NCI-H2081 treated with DMSO at 0.1 percent for 48 hours (cell line): ENCODE measurements around the gene NTN1.
"Not testable (repeated sequence)": the region's sequence is repeated elsewhere in the genome, so short reads cannot be mapped to it uniquely, and the experiment has no call there.

Source experiments
- DNase-seq: peaks from one replicate; lab custom pipeline; 2025; lab: John Stamatoyannopoulos, UW

Gene NTN1

DNA sequence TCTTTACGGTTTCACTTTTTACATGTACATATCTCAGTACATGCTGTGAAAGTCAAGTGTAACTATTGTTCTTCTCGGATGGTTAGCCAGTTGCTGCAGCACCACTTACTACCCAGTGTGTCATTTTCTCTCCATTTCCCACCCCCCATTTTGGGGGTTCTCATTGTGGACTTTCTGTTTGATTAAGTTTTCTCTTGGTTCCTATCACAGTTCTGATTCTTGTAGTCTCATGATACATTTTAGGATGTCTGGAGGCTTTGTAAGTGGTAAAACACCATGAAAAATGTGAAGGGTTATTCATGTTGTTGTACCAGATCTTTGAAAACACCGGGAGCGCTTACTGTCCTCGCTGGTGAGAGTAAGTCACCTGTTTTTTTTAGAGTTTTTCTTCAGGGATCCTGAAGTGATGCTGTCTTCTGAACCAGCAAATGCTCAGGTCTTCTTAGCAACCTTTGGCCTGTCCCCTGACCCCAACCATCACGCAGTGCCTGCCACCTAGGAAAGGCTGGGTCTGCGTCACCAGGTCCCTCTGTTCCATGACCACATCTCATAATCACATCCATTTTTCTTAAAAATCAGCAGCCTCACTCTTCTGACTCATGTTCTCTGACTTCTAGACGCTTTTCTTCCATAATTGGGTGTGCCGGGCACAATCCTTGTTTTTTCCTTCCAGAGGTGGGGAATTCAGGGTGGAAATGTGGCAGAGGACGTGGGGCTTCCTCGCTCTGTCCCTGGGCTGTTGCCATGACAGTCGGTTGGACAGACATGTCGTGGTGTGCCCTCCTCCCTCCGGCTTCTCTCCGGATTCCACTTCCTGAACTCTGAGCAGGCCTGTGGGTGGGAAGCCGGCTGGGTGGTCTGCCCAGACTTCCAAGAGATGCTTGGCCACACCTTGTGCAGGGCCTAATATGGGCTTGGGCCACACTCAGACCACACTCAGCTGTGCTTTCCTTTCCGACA lies 102.6 kb downstream of the NTN1 start:
- no peak for DNase-seq

DNA sequence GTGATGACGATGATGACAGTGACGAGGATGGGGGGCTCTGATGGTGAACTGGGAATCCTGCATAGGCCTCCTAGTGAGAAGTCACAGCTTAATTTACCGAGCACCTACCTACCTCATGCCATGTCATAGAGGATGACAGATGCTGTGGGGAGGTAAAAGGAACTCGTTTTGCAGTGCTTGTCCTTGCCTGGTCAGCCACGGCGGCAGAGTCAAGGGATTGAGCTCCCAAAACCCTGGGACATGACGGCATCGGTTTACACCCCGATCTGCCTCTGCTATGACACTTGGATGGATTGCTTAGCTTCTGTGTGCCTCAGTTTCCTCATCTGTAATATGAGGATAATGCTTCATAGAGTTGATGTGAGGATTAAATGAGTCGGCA lies 103.2 kb downstream of the NTN1 start:
- no peak for DNase-seq

DNA sequence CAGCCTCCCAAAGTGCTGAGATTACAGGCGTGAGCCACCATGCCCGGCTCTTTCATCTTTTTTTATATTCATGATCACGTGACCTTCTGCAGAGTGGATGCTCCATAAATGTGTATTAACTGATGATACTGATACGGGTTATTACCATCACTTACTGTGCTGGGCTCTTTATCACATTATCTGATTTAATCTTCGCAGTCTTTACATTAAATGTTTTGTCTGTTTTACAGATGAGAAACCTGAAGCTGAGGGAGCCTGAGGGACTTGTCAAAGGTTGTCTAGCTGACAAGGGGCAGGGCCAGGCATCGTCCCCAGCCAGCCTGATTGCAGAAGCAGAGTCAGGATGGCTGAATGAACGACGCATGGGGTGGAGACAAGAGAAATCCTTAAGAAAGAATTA lies 104.4 kb downstream of the NTN1 start:
- no peak for DNase-seq

DNA sequence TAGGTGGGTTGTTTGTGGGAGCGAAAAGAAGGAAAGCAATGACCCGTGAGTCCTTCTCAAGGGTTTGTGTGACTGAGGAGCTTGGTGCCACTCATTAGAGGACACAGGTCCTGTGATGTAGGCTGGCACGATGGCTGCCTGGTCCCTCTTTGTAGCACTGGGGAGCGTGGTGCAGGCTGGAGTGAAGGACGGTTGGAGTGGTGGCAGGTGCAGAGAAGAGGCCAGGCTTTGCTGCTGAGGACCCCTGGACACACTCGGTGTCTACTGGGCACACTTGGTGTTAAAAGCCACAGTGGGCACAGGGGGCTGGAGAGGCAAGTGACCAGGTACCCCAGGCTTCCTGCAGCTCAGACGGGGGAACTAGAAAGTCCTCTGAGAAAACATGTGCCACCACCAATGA lies 106.0 kb downstream of the NTN1 start:
- no peak for DNase-seq

DNA sequence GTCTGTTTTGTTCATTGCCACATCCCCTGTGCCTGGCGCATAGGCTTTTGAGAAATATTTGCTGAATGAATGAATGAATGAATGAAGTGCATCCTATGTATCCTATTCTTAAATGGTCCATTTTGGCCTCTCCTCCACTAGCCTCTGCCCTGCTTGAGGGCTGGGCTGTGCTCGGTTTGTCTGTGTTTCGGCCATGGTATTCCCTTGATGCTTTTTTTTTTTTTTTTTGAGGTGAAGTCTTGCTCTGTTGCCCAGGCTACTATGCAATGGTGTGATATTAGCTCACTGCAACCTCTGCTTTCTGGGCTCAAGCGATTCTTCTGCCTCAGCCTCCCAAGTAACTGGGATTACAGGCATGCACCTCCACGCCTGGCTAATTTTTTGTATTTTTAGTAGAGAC lies 110.1 kb downstream of the NTN1 start:
- DNase-seq, result no peak

DNA sequence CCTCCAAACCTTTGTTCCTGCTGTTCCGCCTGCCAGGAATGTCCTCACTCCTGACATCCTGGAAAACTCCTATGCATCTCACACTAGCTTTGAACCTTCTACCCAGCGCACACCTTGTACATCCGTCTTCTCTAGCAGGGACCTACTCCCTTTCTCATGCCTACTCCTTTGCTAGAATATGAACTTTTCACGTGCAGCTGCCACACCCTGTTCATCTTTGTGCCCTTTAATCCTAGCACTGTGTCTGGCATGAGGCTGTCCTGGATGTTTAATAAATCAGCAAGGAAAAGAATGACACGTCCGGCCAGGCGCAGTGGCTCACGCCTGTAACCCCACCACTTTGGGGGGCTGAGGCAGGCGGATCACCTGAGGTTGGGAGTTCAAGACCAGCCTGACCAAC lies 111.0 kb downstream of the NTN1 start:
- DNase-seq, result no peak

DNA sequence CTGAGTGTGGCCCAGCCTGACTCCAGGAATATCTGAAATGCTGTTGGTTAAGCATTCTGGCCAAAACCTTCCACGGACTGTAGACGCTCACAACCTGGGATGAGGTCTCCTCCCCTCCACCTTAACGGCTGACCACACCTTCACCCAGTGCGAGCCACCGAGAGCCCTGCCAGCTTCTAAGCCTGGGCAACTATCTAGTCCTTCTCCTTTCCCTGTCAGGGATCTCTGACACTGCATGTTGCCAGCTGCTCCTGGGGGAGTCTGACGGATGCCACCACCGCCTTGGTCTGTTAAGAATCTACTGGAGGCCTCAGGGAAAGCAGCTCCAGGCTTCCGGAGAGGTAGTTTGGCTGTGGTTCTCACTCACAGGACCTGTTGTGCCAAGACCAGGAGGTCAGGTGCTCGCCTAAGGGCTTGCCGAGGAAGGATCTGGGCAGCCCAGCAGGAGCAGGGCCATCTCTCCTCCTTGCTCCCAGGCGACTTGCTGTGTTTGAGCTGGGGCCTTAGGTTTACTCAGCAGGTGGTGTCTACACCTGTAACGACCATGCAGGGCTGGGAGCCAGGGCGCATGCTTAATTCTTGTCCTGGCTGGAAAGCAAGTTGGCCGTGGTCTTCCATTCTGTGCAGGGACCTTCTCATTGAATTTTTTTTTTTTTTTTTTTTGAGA lies 111.8 kb downstream of the NTN1 start:
- DNase-seq, result no peak

DNA sequence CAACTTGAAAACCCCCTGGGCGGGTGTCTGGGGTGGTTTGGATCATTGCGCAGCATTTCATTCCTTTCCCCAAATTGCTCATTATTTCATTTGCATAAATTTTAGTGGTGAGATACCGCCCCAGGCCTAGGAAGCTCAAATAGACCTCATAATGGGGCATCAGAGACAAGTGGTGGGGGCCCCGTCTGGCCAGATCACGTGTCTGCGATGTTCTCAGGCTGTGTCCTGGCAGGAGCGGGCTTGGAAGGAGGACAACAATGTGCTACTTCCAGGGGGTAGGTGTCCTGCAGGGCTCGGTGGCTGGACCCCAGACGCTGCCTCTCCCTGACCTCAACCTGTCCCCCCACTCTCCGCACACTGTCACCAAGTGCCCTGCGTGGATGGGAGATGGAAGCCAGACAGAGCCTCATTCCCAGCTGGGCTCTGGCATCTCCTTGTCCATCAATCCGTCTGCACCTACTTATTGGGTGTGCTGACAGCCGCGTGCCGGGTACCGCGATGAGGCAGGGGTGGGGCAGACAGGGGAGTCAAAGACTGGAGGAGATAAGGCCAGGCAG lies 116.9 kb downstream of the NTN1 start:
- no peak for DNase-seq

DNA sequence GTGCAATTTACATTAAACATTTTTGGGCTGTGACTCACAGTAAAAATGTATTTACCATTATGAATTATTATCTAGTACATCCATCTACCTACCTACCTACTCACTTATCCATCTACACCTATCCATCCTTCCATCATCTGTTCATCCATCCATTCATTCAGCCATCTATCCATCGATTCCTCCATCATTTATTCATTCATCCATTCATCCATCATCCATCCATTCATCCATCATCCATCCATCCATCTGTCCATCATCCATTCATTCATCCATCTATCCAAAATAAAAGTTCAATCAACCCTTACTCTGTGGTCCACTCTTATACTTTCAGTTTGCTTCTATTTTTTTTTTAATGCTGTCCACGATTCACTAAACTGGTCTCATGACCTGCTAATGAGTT lies 118.4 kb downstream of the NTN1 start:
- DNase-seq, result no peak

DNA sequence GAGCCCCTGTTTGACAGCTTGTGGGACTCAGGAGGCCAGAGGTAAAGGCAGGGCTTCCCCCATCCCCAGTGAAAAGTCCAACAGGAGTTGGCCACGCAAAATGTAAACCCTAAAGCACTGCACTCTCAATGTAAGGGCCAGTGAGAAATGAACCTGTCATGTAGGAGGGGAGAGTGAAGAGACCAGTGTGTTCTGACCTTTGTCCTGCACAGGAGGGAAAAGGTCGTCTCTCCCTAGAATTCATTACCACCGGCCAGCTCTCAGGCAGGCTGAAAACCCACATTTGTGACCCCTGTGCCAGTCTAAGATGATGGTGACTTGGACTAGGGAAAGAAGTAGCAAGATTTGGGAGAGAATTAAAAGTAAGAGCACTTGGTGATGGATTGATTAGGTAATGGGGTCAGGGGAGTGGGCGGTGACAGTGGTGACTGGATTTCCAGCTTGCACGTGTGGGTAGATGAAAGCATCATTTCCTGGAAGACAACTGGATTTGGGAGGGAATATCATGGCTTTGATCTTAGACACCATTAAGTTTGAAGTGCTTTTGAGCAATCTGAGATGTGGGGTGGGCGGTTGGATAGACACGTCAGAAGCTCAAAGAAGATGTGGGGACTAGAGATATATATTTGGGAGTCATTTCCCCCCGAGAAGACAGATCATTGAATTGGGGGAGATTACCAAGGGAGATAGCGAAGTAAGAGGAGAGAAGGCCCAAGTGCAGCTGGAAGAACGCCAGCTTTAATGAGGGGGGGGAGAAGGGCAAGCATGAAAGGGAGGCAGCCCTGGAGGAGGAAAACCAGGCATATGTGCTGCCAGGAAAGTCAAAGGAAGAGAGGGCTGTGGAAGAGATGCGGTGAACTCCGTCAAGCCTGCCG lies 119.5 kb downstream of the NTN1 start:
- DNase-seq, result no peak

DNA sequence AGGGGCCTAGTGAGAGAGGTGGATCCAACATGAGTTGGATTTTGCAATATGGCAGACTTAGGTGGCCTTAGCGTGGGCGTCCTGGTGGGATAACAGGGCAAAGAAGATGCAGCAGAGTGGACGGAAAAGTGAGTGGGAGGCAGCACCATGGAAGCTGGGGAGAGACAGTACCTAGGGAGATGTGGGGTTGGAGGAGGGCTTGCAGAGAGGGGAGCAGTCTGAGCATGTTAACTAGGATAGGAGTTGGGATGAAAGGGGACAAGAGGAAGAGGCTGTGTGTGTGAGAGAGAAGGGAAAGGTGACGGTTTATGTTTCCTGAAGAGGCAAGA lies 120.1 kb downstream of the NTN1 start:
- DNase-seq, result no peak

DNA sequence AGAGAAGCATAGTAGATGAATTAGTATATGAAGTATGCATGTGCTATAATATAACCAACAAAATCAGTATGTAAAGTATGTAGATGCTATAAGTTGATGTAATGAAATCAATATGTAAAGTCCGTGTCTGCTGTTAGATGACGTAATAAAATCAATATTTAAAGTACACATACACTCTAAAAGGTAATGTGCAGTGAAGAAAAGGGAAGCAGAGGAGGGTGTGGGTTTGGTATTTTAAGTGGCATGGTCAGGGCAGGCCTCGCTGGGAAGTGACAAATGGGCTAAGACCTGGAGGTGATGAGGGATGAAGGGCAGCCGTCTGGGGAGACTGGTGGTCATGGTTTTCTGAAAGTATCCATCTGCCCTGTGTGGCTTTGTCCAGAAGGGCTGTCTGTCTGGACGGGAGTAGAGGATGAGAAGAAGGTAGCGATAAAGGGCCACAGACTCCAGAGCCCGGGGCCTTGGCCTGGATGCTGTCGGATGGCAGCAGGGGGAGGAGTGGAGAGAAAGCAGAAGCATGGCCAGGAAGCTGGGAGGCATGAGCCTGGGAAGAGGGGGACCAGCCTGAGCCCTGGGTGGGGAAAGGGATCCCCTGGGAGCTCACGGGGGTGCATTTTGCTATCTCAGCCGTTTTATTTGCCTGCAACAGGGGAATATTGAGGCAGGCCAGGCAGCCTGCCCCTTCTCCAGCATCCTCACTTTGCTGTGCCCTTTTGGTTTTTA lies 121.6 kb downstream of the NTN1 start:
- no peak for DNase-seq

DNA sequence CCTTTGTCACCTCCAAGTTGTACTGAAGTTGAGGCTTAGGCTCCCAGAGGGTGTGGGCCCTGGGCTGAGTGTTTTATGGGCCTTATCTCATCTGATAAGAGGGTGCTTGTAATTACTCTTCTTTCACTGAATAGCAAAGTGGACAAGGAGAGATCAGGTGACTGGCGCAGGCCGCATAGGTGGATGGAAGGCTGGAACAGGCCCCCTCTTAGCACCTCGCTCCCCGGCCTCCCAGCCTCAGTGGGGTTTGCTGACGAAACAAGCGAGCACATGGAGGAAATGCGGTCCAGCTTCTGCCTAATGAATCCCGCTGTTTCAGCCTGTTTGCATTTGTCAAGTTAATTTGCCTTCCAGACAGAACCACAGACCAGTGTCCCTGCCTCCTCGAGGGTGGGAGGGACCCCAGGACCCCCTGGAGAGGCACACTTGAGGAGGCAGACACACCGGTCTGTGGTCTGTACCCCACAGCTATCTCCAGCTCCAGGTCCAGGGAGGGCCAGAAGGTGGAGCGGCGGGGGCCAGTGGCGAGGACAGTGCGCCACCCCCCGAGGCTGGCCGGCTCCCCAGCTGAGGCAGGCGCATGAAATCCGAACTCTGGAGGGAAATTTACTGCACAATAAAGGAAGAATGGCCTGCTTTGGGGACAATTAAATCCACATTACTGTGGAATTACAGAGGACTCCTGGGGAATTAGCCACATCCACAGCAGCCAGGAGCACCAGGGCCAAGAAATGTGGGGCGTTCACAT lies 123.4 kb downstream of the NTN1 start:
- DNase-seq, result no peak

DNA sequence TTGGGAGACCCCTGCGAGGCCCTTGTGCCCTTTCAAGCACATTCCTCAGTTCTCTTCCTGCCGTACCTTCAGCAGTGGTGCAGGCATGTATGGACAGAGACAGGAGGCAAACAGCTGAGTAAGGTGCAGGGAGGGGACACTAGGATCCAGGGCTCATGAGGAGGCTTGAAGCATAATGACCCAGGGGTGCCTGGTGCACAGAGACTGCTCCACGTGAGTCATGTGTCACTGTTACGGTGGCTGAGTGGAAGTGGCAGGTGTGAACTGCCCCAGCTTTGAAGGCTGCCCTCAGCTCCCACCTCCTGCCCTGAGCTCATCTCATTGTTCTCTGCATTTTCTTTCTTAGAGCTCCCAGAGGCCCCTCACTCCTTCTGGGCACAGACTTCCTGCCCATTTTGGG lies 124.8 kb downstream of the NTN1 start:
- DNase-seq, result no peak

DNA sequence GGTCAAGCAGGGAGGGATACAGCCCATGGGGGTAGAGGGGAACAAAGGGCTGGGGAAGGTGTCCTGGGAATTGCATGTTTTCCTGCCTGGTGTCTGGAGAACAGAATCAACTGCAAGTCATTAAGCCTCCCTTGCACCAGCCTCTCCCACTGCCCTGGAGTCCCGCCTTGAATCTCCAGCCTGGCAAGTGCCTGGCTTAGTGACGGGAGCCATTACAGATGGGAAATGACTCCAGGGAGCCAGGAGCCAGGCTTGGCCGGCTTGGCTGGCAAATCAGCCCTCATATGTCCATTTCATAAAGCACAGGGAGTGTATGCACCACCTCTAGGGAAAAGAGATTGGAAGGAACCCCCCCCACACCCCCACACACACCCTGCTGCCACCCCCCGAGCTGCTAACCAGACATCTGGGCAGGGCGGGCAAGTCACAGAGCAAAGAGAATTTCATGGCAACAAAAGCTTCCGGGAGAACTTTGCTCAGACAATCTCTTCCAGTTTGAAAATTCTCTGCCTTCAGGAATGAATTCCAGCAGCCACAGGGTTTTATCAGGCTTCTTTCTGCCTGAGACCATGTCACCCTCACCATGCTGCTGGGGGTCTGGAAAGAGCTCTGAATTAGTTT lies 127.7 kb downstream of the NTN1 start:
- DNase-seq, result no peak

DNA sequence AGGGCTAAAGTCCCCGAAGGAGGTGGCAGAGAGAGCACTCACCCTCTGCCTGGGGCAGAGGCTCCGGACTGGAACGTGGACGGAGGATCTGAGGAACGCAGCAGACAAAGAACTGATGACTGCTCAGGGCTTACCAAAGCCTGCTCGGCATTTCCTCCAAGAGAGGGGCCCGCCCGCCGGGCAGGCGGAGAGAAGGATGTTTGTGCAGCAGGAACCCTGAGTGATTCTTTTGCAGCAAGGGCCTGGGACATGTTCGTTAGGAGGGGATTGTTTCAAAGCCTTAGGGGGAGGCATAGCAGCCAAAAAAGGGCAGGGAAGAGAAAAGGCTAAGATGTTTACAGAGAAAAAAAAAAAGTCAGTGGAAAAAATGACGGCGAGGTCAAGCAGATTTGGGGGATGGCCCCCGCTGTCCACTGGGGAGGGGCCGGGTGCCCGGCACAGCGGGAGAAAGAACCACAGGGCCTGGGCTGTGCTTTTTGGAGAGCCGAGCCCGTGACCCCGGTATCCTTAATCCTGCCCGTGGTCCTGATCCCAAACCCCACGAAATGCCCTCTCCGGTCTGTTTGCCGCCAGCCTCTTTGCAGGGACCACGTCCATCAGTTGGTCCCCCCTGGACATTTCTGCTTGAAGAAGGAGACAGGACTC lies 129.3 kb downstream of the NTN1 start:
- no peak for DNase-seq

DNA sequence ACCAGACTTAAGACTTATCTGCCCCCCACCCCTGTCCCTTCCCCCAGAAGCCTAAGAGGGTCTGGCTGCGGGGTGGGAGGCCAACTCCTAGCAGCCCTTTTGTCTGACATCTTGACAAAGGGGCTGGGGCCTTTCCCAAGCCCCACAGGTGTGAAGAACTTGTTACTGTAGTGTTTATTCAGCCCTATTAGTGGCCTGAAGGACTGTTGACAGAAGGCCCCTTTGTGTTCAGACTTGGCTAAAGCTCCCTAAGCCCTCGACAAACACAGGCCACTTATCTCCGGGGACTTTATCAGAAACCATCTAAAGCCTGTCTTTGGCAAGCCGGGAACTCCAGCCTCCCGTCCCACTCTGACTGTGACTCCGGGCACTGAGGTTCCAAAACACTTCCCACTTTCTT lies 129.8 kb downstream of the NTN1 start:
- no peak for DNase-seq

DNA sequence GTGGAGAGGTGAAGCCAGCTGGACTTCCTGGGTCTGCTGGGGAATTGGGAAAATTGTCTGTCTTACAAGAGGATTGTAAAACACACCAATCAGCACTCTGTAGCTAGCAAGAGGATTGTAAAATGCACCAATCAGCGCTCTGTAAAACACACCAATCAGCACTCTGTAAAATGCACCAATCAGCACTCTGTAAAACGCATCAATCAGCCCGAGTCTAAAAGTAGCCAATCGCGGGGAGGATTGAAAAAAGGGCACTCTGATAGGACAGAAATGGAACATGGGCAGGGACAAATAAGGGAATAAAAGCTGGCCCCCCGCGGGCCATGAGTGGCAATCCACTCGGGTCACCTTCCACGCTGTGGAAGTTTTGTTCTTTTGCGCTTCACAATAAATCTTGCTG lies 130.4 kb downstream of the NTN1 start:
- DNase-seq, result not testable (repeated sequence)

DNA sequence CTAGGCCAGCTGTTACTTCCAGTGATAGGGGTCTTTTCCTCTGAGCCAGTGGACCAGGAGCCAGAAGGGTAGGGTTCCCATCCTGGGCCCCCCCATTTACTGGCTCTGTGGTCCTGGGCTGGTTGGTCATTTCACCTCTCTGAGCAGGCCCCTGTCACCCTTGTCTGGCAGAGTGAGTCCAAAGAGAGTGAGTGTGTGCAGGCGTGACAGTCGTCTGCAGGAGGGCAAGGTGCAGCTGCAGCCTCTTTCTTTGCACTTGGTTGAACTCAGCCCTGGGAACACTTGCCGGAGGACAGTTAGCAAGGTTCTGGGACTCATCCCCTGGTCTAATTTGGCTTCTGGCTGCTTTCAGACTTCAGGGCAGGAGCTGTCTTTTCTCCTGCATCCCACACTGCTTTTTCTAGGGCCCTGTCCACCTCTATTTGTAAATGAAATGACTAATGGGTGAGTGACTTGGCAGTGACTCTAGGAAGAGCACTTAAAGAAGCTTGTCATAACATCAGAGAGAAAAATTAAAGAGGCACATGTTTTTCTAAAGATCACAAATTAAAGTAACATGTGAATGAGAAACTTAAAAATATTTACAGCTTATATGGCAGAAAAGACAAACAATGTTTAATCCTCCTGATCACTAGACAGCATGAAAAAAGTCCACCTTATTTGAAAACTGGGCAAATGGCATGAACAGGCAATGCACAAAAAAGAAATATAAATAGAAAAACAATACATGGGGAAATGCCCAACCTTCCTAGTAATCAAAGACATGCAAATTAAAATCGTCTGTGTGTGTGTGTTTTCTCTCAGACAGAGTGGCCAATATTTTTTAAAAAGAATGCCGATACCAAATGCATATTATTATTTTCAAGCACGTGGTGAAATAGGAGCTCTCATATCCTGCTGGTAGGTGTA lies 137.5 kb downstream of the NTN1 start:
- DNase-seq, result no peak
